Stimulated activated CD4-positive, alpha-beta T cell treated with anti-CD3 and anti-CD28 coated beads, Interleukin-2, amount 100 ng/mL, for 4 hours (primary cell): ENCODE results near the gene SLC8A2.

Experiments used
- DNase-seq: peaks from one replicate; pipeline ENCODE4 v3.0.0-alpha.2; 2020; ENCODE audit warnings: low read depth

SLC8A2 gene, protein sequence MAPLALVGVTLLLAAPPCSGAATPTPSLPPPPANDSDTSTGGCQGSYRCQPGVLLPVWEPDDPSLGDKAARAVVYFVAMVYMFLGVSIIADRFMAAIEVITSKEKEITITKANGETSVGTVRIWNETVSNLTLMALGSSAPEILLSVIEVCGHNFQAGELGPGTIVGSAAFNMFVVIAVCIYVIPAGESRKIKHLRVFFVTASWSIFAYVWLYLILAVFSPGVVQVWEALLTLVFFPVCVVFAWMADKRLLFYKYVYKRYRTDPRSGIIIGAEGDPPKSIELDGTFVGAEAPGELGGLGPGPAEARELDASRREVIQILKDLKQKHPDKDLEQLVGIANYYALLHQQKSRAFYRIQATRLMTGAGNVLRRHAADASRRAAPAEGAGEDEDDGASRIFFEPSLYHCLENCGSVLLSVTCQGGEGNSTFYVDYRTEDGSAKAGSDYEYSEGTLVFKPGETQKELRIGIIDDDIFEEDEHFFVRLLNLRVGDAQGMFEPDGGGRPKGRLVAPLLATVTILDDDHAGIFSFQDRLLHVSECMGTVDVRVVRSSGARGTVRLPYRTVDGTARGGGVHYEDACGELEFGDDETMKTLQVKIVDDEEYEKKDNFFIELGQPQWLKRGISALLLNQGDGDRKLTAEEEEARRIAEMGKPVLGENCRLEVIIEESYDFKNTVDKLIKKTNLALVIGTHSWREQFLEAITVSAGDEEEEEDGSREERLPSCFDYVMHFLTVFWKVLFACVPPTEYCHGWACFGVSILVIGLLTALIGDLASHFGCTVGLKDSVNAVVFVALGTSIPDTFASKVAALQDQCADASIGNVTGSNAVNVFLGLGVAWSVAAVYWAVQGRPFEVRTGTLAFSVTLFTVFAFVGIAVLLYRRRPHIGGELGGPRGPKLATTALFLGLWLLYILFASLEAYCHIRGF

DNA sequence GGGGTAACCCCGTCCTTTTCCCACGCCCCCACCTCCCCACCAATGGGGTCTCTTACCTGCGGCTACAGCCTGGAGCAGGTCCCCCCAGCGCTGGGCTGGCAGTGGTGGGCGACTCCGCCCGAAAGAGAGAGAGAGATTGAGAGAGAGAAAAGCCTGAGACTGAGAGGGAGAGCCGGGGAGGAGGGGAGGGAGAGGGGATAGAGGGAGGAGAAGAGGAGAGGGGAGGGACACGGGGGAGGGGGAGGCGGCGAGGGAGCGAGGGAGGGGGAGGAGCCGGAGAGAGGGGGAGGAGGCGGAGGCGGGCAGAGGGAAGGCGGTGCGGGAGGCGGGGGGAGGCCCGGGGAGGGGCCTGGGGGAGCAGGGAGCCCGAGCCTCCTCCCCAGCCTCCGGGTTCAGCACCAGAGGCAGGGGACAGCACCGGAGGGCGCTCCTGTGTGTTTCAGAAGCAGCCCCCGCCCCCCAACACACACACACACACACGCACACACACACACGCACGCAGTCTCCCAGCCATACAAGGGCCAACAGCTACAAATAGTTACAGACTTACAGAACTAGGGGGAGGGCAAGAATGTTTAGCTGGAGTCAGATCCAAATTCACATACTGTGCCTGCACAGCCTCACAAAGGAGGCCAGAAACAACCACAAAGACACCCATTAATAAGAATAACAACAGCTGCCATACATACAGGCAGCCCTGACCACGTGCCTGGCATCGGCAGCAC, at the start of gene SLC8A2:
SLC8A2 (minus strand) TSS at position 161 of the 725 bp plus-strand sequence. CDS start 5,490 bp downstream, outside the sequence.
- DNase-seq: peak; percentile 55

DNA sequence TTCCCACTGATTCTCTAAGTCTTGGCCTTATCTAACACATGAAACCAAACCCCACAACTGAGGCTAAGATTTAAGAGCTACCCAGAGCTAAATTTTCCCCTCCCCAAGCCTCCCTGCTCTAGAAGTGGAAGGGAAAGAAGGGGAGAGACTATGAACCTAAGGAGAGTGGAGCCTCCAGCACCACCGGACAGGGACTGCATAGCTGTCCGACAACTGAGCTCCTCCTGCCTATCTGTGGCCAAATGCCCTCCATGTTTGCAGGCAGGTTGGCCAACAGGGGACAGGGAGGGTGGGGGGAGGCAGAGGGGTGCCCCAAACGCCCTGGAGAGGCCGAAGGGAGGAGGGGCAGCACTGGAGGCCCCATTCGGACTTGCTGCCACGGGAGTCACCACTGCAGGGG, 49.1 kb upstream of the SLC8A2 start:
- DNase-seq: no peak

DNA sequence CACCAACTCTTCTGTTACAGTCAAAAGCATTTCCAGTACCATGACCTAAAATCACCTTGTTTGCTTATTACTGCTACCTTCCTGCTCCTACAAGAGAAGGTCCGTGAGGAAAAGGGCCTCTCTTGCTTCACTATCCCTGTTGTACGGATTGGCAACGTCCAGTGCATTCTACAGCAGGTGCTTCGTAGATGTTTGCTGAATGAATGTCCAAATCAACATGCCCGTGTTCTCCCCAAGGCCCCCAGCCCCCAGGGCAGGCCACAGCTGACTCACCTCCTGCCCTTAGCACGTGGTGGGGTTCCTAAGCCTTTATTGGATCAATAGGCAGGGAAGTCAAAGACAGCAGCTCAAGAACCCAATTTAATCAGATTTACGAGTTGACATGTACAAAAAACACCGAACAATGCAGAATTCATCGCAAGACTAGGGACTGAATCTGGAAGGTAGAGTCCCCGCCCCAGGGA, 48.7 kb upstream of the SLC8A2 start:
- no peak for DNase-seq

DNA sequence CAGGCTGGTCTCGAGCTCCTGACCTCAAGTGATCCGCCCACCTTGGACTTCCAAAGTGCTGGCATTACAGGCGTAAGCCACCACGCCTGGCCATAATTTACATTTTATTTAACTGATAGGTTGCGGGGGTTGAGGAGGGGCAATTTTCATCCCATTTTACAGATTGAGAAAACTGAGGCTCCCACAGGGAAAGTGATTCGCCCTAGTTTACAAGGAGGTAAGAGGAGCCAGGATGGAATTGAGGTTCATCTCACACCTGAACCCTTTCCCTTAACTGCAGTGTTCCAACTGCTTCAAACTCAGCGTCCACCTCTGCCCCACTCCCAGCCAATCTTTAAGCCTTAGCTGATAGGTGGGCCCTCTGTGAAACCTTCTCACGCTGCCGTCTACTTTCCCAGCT, 47.2 kb upstream of the SLC8A2 start:
- no peak for DNase-seq

DNA sequence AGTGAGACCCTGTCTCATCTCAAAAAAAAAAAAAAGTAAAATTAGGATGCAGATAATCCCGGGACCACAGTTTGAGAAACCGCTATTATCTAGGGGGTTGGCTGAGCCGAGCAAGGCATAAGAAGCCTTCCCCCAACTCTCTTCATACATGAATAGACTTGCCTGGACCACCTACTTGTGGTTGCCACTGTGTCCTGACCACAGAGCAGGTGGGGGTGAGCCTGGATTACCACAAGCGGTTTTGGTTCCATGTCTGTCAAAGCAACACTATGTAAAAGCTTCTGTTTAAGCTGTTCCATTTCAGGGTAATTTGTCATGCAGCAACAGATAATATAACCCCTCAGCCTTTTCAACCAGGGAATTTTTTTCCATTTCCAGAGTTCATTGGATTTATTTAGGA, 46.4 kb upstream of the SLC8A2 start:
- DNase-seq: peak; percentile 33

DNA sequence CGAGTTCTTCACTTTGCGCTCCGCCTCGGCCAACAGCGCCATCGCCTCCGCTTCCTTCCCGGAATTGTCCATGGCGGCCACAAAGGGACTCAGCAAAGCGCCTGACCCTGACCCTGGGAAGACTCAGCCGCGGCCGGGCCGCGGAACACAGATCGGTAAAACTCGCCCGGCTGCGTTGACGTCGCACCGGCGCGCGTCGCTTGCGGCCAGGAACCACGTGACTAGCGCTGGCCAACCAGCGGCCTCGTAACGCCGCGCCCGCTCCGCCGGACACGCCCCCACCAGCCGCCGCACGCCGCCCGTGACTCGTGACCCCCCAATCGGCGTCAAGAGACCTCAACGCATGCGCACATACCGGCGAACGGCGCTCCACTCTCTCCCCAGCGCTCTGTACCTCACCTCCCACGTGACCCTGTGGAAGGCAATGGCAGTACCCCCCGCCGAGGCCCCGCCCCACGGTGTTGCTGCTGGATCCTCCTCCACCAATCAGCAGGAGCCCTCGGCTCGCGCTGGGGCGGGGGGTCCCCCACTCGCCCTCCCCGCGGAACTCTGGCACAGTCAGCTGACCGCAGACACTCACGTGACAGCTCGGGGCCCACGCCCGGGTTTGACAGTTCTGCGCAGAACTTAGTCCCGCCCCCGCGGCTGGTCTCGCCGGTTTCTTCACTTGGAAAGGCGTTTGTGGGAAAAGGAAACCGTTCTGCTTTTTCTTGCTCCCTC, 43.3 kb upstream of the SLC8A2 start, which contains the start of gene NAPA:
NAPA (minus strand) TSS at position 195 of the 720 bp plus-strand sequence; CDS start at position 72, 123 bp downstream.
- peak; percentile 100 for DNase-seq

DNA sequence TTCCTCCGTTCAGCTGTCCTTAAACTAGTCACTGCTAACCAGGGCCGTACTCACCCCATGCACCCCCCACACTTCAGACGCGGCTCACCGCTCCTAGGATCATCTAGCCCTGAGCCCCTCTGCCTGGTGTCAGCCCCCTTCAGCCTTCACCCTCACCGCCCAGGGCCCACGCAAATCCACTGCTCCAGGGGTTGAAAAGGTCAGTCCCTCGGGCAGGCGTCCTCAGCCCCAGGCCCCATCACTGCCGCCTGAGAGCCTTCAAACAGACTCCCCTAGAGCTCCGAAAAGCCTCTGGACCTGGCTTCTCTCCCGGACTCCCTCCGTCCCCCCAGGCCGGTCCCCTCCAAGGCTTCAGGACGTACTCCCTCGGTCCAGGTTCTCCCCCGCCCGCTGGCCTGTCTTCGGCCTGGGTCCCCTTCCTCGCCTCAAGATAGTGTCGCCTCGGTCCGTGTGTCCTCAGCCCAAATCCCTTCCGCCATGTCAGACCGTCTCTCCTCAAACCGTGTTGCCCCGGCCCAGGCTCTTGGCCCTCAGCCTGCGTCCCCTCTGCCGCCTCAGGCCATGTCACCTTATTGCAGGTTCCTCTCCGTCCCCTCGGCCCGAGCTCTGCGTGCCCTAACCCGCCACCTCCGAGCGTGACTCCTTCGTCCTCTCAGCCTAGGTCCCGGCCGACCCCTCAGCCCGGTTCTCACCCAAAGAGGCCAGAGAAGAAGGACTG, 42.6 kb upstream of the SLC8A2 start:
- no peak for DNase-seq

DNA sequence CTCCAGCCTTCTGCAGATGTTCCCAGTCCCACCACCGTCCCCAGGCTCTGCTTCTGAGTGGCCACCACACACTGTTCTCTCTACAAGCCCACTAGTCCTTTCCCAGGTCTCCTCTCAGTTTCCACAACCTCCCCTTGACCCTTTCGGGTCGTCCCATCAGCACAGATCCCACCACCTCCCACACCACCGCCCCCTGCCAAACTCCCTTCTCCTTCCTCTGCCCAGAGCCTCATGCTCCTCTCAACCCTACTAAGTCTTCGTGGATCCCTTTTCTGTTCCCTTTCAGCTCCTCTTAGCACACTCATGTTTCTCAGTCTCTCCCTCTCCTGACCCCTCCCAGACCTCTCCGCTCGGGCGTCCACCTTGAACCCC, 41.2 kb upstream of the SLC8A2 start:
- no peak for DNase-seq

DNA sequence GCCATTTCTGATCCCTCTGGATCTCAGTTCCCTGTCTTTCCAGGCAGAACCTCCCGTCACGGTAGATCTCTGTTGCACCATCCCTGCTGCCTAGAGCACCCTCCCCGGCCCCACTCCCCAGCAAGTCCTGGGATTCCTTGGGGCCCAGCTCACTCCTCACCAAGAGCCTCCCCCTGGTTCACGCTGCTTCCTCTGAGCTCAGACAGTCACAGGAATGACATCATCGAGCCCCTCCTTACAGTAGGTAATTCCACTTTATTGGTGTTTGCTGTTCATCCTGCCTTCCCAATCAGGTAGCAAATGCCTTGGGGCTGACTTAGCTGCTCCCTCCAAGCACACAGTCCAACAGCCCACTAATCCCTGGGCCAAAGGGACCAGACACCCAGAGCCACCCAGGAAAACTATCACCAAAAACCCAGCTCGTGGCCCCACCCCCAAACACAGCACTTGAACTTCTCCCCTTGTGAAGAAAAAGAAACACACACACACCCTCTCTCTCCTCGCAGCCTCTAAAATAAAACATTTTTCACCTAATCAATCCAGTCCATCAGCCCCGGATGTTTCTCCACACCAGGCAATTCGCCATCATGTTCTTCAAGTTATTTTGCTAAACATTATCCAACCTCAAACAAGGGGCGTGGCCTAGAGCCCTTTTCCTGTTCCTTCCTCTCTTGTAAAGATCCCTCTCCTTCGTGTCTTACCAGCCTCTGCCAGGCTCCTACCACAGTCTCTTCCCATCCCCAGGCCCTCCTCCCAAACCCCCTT, 40.7 kb upstream of the SLC8A2 start:
- no peak for DNase-seq

DNA sequence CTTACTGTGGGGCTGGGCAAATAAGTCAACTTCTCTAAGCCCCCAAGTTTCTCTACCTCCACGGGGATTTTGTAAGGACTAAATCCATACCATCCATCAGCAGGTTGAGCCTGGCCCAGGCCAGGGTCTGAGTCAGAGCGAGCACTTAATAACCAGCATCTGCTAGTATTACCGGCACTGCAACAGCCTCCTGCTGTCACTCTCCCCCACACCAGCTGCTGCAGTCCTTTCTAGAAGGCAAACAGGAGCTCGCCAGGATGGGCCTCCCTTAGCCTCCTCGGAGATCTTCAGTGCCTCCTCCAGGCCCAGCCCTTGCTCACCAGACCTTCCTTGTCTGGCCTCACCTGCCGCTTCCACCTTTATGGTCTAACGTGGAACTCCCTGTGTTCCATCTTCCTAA, 40.0 kb upstream of the SLC8A2 start:
- DNase-seq: no peak

DNA sequence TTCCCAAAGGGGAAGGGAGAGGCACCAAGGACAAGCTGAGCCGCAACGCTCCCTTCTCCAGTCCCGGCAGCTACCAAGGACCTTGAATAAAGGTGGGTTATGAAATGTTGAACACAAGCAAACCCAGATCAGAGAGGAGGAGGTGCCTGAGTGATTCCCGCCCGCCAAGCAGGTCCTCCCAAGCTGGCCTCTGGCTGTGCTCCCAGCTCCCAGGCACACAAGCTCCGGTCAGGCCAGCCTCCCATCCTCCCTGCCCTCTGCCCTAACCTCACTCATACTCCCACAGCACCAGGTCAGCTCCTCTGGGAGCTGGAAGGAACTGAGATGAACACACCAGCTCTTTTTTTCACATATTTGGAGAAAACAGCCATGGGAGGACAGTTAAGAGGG, 39.4 kb upstream of the SLC8A2 start:
- DNase-seq: no peak

DNA sequence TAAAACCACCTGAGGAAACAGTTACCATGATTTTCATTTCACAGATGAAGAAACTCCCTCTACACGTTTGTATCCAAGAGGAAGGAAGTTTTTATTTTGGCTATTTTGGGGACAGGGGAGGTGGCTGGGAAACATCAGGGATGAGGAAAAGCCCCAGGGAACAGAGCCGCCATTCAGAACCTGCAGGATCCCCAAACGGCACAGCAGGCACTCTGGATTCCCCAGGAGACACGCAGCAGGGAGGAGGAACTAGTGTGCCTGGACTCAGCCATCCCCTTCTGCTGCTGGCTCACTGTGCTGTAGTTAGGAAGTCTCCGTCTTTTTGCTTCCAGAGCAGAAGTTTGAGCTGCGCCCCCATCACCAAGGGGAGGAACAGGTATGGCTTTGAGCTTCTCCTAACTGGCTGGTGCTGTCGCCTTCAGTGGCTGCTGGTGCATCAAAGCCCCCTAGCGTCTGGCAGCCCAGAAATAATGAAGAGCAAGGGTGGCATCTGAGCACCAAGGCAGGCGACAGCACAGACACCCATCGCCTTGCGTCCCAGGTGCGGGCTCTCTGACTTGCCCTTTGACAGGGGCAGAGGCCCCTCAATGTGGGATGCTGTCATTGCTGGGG, 38.9 kb upstream of the SLC8A2 start:
- DNase-seq: no peak

DNA sequence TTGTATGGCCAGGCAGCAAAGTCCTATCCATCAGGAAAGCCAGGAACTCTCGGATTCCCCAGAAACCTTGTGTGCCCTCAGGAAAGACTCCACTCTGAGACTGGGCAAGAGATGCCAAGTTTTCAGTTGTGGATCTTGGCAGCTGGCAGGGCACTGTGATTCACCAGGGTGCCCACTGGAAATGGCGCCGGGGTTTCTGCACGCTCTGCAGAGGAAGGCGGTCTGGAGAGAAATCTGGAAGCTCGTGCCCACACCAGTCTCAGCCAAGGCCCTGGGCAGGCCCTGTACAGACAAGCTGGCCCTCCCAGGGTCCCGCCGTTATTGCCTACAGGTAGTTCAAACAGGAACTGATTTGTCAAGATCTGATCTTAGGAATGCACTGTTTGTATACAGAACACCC, 38.3 kb upstream of the SLC8A2 start:
- DNase-seq: no peak

DNA sequence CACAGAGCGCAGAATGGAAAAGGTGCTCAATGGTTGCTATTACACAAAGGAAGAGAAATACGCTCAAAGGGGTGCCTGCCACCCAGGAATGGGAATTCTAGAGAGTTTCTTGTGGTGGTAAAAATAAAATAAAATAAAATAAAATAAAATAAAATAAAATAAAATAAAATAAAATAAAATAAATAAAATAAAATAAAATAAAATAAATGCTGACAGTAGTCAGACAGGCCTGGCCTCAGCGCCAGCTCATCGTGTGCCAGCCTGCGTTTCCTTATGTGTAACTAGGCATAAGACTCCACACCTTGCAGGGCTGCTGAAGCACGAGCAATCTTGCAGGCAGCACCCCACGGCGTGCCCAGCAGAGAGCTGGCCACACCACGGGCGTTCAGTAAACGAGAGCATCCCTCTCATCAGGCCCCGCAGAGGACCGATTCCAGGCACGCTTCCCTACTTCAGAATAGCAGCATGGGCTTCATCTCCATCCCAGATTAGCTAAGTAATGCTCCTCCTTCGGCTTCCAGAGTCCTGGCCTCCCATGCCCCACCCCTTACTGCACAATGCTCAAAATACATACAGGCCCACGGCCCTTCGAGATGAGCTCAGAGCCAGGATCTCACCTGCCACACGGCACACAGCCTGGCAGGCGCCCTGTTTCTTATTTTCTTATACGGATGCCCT, 37.6 kb upstream of the SLC8A2 start:
- DNase-seq: no peak

DNA sequence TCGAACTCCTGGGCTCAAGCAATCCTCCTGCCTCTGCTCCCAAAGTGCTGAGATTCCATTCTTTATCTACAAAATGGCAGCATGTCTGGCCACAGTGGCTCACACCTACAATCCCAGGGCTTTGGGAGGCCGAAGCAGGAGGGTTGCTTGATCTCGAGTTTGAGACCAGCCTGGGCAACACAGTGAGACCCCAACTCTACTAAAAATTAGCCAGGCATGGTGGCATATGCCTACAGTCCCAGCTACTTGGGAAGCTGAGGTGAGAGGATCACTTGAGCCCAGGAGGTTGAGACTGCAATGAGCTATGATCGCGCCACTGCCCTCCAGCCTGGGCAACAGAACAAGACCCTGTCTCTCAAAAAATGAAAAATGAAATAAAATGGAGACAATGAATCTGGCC, 37.0 kb upstream of the SLC8A2 start:
- DNase-seq: no peak

DNA sequence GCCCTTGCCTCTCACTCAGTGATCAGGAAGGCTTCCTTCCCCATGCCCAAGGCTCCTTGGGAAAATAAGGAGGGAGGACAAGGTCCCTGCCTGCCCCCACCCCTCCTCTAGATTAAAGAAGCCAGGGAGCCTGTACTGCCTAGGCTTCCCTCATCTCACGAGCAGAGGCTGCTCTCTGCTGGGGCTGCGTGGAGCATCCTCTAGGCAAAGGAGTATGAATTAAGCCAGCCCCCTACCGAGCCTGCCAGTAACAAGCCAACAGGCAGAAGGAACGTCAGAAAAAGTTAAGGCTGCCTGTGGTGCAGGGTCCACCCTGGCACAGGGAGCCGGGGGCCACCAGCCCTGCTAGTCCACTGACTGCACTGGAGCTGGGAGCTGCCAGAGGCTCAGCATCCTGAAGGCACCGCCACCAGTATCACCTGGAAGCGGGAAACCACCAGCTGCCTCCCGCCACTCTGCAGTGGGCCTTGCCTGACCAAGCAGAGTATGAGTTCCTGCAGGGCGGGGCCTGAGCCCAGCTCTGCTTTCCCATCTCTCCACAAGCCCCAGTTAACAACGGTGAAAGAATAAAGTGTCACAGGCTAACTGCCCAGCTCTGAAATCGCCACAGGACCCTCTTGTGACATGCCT, 36.3 kb upstream of the SLC8A2 start:
- no peak for DNase-seq

DNA sequence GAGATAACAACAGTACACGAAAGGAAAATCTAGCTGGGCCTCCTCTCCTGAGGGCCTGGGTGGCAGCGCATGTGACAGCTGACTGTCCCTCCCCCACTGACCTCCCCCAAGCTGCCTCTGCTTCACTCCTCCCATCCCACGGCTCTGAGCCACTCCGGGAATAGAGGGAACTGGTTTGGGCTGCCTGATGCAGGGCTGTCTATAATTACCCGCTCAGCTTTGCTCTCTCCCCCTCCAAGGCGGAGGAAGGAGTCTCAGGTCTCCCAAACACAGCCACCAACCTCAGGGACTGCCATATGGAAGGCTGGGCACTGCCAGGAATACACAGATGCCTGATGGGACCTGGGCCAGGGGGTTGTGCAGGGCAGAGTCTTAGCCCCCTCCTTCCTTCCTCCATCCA, 35.3 kb upstream of the SLC8A2 start:
- DNase-seq: no peak

DNA sequence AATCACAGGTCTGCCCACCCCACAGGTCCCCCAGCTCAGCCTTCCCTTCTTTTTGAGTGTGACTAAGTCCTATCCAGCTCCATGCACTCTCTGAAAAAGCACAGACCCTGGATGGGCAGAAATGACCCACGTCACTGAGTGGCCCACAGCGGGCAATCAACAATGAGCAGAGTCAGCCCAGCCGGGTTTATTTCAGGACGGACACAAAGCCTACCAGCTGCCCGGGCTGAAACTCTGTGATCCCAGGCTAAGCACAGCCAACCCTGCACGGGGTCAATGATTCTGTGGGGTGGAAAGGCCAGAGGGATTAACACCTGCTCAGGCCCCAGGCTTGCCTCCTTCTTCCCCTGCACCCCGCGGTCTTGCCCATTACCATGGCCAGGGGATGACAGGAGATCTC, 34.8 kb upstream of the SLC8A2 start:
- DNase-seq: no peak

DNA sequence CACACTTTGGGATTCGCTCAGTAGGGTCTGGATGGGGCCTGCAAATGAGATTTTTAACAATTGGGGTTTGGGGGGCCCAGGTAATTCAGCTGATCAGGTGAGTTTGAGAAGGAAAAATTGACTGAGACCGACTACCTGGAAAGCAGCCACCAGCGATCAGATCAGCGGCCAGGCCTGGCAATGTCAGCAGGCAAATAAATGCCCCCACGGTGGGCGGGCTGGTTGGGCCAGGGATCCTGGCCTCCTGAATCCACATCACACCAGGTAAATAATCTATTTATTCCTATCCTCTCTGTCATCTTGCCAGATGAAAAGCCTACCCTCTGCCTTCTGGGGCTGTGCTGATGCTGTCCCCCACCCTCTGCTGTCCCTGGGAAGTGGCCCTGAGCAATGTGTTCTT, 33.8 kb upstream of the SLC8A2 start:
- no peak for DNase-seq
